Umbilical cord (tissue), 2 donors: ENCODE data around the gene EPOP. TPM values are rescaled to one million over a fixed set of nuclear protein-coding genes. Genes with fewer than 3 reads are reported as not detected.

Experiments
- DNase-seq: peaks from one replicate; pipeline ENCODE4 v3.0.0-alpha.2; 2015; ENCODE audit warnings: low spot score
- total RNA-seq: library from RNA; depleted of rRNA; stranded (reverse); fragments of >200 nt; gene quantifications from one replicate; pipeline ENCODE4 v1.2.3, GENCODE V29; 2014; ENCODE audit warnings: low replicate concordance; ENCODE audit not compliant: insufficient read depth

Gene EPOP
- total RNA-seq, 1 donor from 2014 or later, result 3.1 TPM

DNA sequence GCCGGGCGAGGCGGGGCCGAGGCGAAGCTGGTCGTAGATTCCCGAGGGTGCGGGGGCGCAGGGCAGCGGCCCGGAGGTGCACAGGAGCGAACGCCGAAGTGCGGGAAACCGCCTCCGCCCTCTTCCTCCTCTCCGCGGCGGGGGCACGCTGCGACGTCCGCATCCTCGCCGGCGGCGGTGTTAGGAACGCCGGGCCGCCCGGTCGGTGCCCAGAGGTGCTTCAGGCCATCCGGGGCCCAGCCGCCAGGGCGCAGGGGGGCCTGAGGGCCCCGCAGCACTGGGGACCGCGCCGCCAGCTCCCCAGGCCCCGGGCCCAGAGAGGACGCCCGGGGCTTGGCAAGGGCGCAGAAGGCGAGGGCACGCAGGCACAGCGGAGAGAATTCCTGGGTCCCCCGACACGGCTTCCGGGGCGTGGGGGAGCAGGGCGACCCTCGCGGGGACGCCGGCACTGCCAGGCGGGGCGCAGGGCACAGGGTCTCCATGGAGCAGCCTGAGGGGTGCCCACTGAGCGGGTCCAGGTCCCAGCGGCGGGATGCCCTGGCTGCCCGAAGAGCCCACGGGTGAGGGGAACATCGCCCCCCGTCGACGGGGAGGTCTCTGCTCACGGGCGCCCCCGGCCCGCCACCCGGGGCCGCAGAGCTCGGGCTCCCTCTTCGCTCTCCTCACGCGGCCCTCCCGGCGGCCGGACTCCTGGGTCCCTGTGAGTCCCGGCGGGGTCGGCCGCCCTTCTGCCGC lies 576 bp downstream of the EPOP start:
- DNase-seq, result no peak

DNA sequence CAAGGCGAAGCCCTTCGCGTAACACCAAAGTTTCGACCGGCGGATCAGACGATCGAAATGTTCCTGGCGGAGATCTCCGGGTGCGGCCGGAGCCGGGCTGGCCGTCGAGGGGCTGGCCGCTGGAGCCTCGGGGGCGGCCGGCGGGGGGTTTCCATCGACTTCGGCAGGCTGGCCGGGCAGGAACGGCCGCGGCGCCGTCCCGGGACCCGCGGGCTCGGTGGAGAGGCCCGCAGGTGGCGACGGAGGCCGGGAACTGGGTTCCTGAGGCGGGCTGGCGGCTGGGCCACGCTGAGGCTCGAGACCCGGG lies 1.1 kb downstream of the EPOP start:
- no peak for DNase-seq

DNA sequence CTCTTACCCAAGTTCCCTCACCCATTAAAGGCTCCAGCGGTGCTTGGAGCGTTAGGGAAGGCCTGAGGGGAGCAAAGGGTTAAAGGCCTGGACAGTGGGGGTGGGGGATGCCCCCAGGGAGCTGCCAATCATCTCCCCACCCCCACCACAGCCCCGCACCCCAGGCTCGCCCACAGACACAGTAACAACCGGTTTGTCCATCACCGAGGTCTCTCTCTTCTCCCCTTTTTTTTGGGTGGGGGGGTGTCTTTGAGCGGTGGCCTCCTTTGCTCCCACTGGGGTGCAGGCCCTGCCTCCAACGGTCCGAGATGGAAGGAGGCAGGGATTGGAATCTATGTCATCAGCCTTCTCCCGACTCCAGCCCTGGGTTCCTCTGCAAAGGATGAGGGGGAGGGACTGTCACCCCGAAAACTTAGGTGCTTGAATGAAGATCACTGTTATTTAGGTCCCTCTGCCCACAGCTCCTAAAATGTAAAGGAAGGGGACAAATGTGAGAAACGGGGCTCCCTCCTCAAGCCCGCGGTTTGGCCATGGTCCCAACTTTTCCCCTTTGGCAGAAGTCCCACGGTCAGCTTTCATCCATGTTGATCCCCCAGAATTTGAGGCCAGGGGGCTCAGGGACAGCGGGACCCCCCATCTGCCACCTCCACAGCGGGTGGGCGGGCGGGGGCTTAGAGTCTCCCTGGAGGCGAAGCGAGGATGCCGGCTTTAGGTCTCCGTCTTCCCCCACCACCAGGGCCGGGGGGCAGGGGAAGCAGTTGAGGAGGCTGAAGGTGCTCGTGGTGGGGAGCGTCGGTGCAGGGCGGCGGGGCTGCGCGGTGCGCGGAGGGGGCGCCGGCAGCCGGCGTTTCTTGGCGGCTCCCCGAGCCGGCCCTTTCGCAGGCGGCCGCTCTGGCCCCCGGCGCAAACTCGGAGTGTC lies 1.7 kb downstream of the EPOP start:
- no peak for DNase-seq

DNA sequence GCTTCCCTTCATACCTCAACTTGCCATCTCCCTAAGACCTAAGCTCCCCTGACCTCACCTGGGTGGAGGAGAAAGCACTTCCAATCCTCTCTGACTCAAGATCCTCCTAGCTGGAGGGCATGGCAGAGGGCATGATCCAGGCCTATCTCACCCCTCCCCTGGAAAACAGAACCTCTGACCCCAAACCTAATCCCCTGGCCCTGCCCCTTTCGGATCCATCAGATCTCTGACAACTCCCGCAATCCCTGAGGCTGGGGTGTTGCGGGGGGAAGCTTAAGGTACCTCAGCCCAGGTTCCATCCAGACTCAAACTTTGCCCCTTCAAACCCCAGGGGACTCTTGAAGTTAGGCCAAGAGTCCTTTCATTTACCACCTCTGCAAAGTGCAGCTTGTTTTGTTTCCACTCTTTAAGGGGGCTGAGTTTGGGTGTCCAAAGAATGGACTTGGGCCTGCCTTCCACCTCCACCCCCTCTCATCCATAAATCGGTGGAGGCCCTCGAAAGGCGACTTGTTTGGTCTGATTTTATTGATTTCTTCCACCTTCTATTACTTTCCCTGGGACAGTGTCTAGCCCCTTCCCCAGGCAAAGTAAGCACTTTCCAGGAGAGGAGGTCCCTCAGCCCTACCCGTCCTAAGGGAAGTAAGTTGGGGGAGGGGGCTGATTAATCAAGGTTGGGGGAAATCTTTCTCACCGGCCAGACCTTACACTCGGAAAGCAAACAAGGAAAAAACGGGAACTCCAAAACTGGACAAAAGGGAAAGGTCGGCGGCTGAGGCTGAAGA lies 2.6 kb downstream of the EPOP start:
- no peak for DNase-seq

DNA sequence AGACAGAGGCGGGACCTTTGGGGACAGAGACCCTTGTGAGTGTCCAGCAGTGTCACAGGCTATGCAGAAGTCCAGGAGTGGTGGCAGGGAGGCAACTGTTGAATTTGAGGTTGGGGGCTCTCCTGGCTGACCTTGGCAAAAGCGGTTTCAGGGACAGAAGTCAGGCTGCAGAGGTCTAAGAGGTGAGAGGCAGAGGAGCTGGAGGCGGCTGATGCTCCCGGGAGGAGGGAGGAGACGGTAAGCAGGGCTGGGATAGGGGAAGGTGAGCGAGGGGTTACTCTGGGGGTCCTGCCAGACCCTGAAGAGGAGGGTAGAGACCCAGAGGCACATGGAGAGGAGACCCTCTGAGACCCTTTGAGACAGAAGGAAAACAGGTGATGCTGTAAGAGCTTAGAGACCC lies 5.2 kb downstream of the EPOP start:
- no peak for DNase-seq

- DNase-seq, result no peak
Measured at GRCh38 chr17:38667787-38668122, 7.0 kb downstream of the EPOP start.

DNA sequence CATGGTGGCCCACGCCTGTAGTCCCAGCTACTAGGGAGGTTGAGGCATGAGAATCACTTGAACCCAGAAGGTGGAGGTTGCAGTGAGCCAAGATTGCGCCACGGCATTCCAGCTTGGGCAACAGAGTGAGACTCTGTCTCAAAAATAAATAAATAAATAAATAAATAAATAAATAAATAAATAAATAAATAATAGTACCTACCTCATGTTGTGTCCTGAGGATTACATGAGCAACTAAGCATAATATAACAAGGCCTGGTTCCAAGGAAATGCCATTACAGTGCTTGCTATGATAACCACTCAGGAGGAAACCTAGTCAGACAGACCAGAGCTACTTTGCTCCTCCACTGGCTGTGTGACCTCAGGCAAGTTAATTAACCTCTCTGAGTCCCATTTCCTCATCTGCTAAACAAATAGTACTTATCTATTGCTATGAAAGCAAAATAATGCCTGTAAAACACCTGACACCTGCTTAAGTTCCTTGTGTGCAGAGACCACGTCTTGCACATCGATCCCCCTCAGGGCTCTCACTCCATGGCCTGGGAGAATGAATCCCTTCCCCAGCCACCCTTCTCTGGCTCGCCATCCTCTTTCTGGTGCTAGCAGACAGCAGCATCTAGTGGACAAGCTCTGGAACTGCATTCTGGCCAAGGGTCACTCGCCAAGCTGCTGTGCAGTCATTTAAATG lies 7.5 kb downstream of the EPOP start:
- DNase-seq, result peak; percentile 66

DNA sequence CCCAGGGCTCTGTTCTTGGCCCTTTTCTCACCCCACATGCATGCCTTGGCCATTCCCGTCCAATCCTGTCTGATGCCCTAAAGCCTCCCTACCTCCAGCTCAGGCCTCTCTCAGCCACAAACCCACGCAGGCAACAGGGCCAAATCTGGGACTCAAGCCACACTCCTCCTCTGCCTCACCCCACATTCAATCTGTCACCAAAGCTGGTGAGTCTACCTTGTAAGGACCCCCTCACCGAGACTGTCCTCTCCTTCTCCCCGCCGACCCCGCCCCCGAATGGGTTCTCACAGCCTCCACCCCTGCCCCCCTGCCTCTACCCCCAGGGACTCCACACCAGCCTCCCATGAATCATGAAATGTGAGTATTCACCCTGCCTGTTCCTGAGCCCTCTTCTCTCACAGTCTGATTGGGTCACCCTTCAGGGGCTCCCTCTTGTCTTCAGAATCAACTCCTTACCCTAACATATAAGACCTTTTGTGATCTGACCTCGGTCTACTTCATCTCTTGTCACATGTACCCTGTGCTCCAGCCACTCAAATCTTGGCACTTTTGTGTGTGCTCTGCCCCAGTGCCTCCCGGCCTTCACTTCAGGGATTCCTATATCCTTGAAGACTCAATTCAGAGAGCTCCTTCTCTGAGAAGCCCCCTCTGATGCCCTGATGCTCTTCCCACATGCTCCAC lies 10.7 kb downstream of the EPOP start:
- no peak for DNase-seq

DNA sequence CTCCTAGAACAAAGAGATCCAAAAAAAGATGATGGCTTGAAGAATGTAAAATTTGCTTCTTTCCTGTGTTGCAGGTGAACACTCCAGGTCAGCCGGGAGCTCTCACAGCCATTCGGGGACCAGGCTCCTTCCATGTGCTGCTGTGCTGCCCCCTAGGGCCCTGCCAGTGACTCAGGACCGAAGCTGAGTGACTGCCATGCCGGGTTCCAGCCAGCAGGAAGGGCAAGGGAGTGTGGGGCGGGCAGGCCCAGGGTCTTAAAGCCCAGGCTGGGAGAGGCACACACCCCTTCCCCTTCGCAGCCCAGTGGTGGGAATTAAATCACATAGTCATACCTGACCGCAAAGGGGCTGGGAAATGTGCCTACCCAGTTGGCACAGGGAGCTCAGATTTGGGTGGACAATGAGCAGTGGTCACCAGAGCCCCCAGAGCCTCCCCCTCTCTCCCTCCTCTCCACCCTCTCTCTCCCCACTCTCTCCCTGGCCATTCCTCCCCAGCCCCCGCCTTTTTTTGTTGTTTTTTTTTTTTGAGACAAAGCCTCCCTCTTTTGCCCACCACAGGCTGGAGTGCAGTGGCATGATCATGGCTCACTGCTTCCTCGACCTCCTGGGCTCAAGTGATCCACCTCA lies 11.5 kb downstream of the EPOP start:
- DNase-seq, result peak; percentile 50

- DNase-seq, result no peak
Measured at GRCh38 chr17:38660097-38661025, 14.4 kb downstream of the EPOP start.

DNA sequence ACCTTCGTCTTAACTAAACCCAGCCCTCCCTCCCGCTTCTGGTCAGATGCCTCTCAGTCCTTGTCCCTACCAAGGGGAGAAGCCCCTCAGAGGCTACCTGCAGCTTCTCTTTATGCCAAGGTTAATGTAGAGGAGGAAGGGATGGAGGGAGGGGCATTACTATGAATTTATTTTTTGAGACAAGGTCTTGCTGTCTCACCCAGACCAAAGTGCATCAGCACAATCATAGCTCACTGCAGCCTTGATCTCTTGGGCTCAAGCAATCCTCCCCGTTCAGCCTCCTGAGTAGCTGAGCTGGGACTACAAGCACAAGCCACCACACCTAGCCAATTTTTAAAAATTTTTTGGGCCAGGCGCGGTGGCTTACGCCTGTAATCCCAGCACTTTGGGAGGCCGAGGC lies 15.3 kb downstream of the EPOP start:
- no peak for DNase-seq

GRCh38 chr17:38658741-38659345 lies 15.9 kb downstream of the EPOP start:
- DNase-seq, result no peak

DNA sequence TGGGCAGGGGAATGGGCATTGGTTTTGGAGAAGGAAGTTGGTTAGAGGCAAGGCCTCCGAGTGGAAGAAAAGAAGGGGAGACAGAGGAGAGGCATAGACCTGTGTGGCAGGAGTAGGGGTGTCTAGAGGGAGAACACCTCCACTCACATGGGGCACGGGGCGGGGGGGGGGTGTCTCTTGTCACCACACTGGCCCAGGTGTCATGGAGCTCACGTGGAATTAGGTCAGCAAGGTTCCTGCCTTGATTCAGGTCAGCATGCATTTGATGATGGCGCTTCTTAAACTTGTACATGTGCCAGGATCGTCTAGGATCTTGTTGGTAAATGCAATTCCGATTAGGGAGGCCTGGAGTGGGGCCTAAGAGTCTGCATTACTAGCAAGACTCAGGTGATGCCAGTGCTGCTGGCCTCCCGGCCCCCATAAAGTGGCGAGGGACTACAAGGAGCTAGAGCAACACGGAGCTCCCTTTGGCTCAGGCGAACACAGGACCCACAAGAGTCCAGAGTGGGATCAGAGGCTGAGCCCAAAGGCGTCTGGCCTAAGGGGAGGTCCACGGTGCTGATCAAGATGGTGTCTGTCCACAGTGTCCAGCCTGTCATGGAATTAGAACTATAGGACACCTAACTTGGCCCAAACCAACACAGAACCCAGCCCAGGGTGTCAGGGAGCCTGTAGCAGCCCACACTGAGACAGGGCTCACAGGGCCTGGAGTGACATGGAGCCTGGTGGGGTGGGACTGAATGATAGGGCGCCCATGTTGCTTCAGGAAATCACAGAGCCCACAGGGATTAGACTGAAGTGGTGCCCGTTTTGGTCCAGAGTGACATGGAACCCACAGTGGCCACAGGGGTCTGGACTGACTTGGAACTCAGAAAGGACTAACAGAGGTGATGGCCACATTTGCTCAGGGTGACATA lies 16.7 kb downstream of the EPOP start:
- DNase-seq, result no peak

DNA sequence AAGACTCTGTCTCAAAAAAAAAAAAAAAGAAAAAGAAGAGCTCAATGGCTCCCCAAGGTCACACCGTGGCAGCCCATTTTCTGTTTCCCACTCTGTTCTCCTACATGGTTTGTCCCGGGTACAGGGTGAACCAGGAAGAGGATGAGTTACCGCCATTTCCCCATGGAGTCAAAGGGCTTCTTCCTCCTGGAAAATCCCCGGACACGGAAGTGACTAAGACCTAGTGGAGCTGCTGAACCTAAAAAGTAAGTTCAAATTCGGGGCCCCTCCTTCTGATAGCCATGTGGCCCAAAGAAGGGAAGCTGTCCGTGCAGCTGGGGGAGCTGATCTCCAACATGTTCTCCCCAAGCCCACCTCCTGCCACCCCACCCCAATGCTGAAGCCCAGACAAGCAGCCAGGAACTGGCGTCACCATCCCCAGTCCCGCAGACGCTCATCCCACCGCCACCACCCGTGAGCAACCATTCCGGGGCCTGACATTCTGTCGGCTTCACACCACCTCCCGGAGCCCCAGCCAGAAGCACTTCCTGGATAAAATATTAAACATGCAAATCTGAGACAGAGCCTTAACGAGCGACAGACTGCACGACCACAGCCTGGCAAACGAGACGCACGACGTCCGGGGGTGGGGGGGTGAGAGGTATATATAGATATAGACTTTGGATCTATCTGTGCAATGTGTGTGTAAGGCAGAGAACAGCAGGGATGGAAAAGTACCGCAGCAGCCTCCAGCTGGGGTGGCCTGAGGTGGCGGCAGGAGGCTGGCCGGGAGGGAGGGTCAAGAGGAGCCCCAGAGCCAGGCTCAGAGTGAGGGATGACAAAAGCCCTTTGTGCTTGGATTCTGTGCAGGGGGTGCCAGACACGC lies 17.6 kb downstream of the EPOP start:
- DNase-seq, result no peak

- DNase-seq, result no peak
Measured at GRCh38 chr17:38654411-38655398, 20.1 kb downstream of the EPOP start.

DNA sequence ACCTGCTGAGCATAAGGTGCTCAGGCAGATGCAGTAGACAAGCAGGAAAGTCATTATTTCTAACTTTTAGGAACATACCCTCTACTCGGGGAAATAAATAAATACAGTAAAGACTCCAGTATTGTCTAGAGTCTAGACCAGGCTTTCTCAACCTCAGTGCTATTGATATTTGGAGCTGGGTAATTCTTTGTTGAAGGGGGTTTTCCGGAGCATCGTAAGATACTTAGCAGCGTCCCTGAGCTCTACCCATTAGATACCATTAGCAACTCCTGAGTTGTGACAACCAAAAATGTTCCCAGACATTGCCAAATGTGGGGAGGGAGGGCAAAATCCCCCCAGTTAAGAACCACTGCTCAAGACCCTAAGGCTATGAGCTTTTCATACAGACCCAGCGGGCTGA lies 21.1 kb downstream of the EPOP start:
- DNase-seq, result no peak
